Mucosa of descending colon (tissue), 3 donors: ENCODE results near the gene CCN5. TPM values are rescaled to one million over a fixed set of nuclear protein-coding genes. Genes with fewer than 3 reads are reported as not detected.

Source experiments
- ATAC-seq: fragments of 200-7000 bp; cut with Tn5 transposase; one replicate; pipeline ENCODE4 v1.9.1; 2020; ENCODE audit warnings: mild to moderate bottlenecking, moderate library complexity
- DNase-seq, 3 donors: peaks; one replicate each; pipeline ENCODE4 v3.0.0-alpha.2; 2020
- H3K36me3 ChIP-seq: fragments of 200-600 bp; one replicate; pipeline ENCODE4 v1.8.0; 2021; ENCODE audit warnings: low read depth, mild to moderate bottlenecking
- H3K4me1 ChIP-seq: fragments of 200-600 bp; one replicate; pipeline ENCODE4 v1.8.0; 2021; ENCODE audit warnings: low read depth, mild to moderate bottlenecking
- H3K4me3 ChIP-seq: fragments of 200-600 bp; one replicate; pipeline ENCODE4 v1.8.0; 2021; ENCODE audit warnings: mild to moderate bottlenecking
- H3K9me3 ChIP-seq: fragments of 200-600 bp; one replicate; pipeline ENCODE4 v1.8.0; 2021; ENCODE audit warnings: mild to moderate bottlenecking
- intact Hi-C, 2 donors: fragments of 100-400 bp; cut with DNase I in 1 of 2; cut with micrococcal nuclease in 1 of 2; formaldehyde crosslinking; loops; one replicate each; pipeline versions ENCODE4 v1.11.0 to v1.11.1; 2022; cut with DNase I, micrococcal nuclease
- total RNA-seq, 3 donors: library from RNA; stranded (reverse); fragmentation: NEBNext Ultra II Directional in 2 of 3; extraction: Animal tissue kit (Norgen Biotek cat#: 25700) in 2 of 3; gene quantifications; one replicate each; pipeline versions ENCODE4 v1.2.1 to v1.2.4, GENCODE V29; 2021 to 2023
- TF ChIP-seq, protein P1 (sequence below): fragments of 200-600 bp; IDR thresholded peaks from one replicate; pipeline ENCODE4 v1.8.0; 2022; ENCODE audit warnings: antibody characterized with exemption, mild to moderate bottlenecking
- donor health status: DM: no; HTN: no; CAD: no; lungs with moderate emphysema.
- donor health status: DM: no; HTN: no; CAD: no.
- donor health status: DM: no; HTN: yes; CAD: no.

Gene CCN5
- total RNA-seq, 3 donors from 2014 or later, result 1.7 to 6.3 (median 4.2) TPM

DNA sequence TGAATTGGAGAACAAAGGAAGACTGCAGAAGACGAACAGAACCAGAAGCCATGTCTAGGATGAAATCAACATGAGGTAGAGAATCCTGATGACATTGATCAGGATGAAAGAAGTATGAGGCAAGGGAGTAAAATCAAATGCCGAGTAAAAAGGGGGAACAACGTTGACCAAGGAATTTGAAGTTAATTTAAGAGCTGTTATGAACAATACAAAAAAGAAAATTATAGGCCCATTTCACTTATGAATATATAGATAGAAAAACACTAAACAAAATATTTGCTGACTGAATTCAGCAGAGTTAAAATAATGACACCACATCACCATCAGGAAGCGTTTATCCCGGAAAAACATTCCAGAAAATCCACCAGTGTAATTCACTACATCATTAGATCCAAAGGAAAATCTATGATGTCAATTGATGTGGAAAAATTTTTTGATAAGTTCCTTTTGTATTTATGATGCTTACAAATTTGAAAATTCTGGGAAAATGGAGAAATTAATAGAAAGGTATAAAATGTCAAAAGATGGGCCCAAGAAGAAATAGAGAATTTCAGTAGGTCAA is 8.1 kb upstream of the CCN5 start:
- Histone ChIP-seq H3K4me3 (no peak overlapping the region), H3K9me3 (no peaks in the 10 kb centered on the region), H3K4me1 (peaks cover 3% of the 10 kb centered on the region), H3K36me3 (no peaks in the 10 kb centered on the region)
- TF ChIP-seq, protein P1, sequence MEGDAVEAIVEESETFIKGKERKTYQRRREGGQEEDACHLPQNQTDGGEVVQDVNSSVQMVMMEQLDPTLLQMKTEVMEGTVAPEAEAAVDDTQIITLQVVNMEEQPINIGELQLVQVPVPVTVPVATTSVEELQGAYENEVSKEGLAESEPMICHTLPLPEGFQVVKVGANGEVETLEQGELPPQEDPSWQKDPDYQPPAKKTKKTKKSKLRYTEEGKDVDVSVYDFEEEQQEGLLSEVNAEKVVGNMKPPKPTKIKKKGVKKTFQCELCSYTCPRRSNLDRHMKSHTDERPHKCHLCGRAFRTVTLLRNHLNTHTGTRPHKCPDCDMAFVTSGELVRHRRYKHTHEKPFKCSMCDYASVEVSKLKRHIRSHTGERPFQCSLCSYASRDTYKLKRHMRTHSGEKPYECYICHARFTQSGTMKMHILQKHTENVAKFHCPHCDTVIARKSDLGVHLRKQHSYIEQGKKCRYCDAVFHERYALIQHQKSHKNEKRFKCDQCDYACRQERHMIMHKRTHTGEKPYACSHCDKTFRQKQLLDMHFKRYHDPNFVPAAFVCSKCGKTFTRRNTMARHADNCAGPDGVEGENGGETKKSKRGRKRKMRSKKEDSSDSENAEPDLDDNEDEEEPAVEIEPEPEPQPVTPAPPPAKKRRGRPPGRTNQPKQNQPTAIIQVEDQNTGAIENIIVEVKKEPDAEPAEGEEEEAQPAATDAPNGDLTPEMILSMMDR, result no peak
- ATAC-seq, result no peak
- intact Hi-C loops, result no loop called here
- DNase-seq, result no peak

DNA sequence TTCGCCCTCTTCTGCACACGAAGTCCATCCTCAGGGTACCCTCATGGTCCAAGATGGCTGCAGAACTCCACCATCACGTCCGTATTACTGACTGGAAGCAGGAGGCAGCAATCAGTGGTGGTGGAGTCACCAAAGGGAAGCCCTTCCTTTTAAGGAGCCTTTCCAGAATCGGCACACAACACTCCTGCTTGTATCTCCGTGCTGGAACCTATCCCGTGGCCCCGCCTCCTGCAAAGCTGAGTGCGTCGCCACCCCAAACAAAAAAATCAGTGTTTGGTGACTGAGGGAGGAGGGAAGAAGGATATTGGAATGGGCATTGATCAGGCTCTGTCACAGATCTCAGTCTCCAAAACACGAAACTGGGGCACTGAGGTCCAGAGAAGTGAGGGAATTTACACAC is 5.8 kb upstream of the CCN5 start:
- Histone ChIP-seq H3K4me1 (peaks cover 4% of the 10 kb centered on the region), H3K9me3 (no peaks in the 10 kb centered on the region), H3K36me3 (no peaks in the 10 kb centered on the region), H3K4me3 (no peak overlapping the region)
- TF ChIP-seq, protein P1, result no peak
- ATAC-seq (no peak), DNase-seq (no peak)
- intact Hi-C loops, result no loop called here

DNA sequence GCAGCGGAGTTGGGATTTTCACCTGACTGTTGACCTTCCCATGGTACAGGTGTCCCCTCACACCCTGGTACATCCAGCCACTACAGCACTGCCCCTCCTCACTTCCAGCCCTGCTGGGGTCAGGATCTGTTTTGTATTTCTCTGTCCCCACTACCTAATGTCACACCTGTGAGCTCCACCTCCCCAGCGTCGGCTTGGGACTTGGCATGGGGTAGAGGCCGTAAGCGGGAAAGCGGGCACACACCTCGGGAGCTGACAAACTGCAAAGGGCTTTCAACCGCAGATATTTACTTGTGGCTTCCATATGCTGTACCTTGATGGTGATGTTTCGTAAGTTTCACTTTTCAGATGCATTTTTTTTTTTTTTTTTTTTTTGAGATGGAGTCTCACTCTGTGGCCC is 5.4 kb upstream of the CCN5 start:
- Histone ChIP-seq H3K36me3 (no peaks in the 10 kb centered on the region), H3K4me3 (no peak overlapping the region), H3K9me3 (no peaks in the 10 kb centered on the region), H3K4me1 (peaks cover 7% of the 10 kb centered on the region)
- intact Hi-C loops, result no loop called here
- TF ChIP-seq, protein P1, result no peak
- DNase-seq, result no peak
- no peak for ATAC-seq

DNA sequence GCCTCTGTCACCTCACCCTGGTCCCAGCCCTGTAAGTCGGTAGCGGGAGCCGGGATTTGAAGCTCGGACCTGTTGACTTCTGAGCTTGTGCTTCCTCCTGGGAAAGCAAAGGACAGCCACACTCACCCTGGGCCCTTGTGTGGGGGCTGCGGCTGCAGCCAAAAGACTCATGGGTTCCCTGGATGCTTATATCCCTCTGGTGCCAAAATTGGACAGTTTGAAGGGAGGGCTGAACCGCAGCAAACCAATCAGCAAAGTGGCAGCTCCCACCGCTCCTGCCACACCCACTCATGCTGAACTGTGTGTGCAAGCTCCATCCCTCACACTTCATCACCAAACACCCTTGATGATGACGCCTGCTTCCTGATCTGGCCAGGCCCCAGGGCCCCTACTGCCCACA is 3.9 kb upstream of the CCN5 start:
- no peak overlapping the region for H3K4me3 ChIP-seq
- no peak for DNase-seq
- no peaks in the 10 kb centered on the region for H3K36me3 ChIP-seq
- ATAC-seq, result no peak
- intact Hi-C loops, result no loop called here
- peaks cover 13% of the 10 kb centered on the region for H3K4me1 ChIP-seq
- TF ChIP-seq, protein P1, result no peak
- H3K9me3 ChIP-seq, result no peaks in the 10 kb centered on the region

DNA sequence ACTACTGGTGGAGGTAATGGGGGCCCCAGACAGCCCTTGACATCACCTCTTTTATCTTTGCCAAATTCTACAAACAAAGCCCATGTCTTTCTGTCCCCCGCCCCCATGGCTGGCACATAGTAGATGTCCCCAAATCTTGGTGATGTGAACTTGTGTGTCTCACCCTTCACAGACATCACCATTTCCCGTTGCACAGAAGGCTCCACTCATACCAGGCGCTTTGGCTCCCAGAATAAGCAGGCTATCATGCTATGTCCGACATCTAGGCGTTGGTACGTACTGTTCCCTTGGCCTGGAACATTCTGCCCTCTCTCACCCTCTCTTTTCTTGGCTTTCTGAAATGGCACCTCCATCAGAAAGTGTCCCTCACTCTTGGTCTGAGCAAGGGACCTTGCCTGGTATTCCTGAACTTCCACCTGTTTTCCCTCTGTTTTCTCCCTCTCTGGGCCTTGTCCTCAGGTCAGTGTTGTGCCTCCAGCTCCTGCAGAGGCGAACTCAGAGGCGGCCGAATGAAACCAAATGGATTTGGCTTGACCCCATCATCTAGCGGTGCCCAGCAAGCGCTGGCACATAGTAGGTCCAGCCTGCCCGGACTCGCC is 968 bp upstream of the CCN5 start:
- Histone ChIP-seq H3K9me3 (no peaks in the 10 kb centered on the region), H3K36me3 (no peaks in the 10 kb centered on the region), H3K4me1 (peaks cover 13% of the 10 kb centered on the region), H3K4me3 (no peak overlapping the region)
- DNase-seq (no peak), ATAC-seq (peak; percentile 3)
- intact Hi-C loops, result no loop called here
- TF ChIP-seq, protein P1, result no peak
